DOHH2 (cell line): Measurements from ENCODE around the gene KCNAB1.

Experiments
- CTCF ChIP-seq: fragments of 200-600 bp; sonication (generic); IDR thresholded peaks from one replicate; pipeline ENCODE4 v1.5.1; 2014; ENCODE audit warnings: antibody characterized with exemption, mild to moderate bottlenecking, low read depth, low read length; ENCODE audit not compliant: poor library complexity, severe bottlenecking
- EZH2phosphoT487 ChIP-seq: fragments of 200-600 bp; sonication (generic); IDR thresholded peaks from 2 replicates; pipeline ENCODE4 v1.6.1; 2017; ENCODE audit warnings: borderline replicate concordance, mild to moderate bottlenecking, antibody characterized with exemption, low read length, moderate library complexity, mixed read lengths

- no peak for TF ChIP-seq CTCF
- no peak for TF ChIP-seq EZH2phosphoT487
Observed at GRCh38 chr3:156383441-156384025, 263.2 kb downstream of the KCNAB1 start.
